B cell (primary cell): ENCODE measurements around the gene TEDC1. TPM values are rescaled to one million over a fixed set of nuclear protein-coding genes. Genes with fewer than 3 reads are reported as not detected.

Experiments
- ATAC-seq: fragments of 200-7000 bp; cut with Tn5 transposase; one replicate; pipeline ENCODE4 v1.10.0; 2021; ENCODE audit warnings: low read depth, mild to moderate bottlenecking, moderate number of reproducible peaks, moderate library complexity
- CTCF ChIA-PET: fragments of 350-600 bp; sonication (Branson Sonifier 250); formaldehyde crosslinking; loops from one replicate; lab custom pipeline; 2021; ENCODE audit warnings: antibody characterized with exemption, inconsistent platforms; lab: Charles Lee
- POLR2A ChIA-PET: fragments of 350-600 bp; sonication (Branson Sonifier 250); formaldehyde crosslinking; loops from one replicate; lab custom pipeline; 2021; ENCODE audit warnings: antibody characterized with exemption; lab: Charles Lee
- DNase-seq: peaks from one replicate; pipeline ENCODE4 v3.0.0; 2013
- H2AFZ ChIP-seq: 2 replicates; pipeline ENCODE4 v1.6.1; 2012; ENCODE audit warnings: mild to moderate bottlenecking, low read depth, low read length; ENCODE audit not compliant: insufficient read depth, poor library complexity, severe bottlenecking
- H3K27ac ChIP-seq, 2 donors: 1 replicate in 1 of 2; 2 replicates in 1 of 2; pipeline ENCODE4 v1.5.1; 2012 to 2013; ENCODE audit warnings: low read length in 2 of 2, mild to moderate bottlenecking in 2 of 2, moderate library complexity in 1 of 2
- H3K27me3 ChIP-seq, 4 experiments: fragments of 200-600 bp in 1 of 4; sonication (generic) in 1 of 4; replicated peaks in 1 of 4; 1 replicate in 2 of 4; 2 replicates in 2 of 4; pipeline versions ENCODE4 v1.6.1 to v1.7.0; 2013 to 2016; ENCODE audit warnings: low read length in 3 of 4, mild to moderate bottlenecking in 2 of 4, mixed read lengths in 1 of 4, moderate library complexity in 1 of 4; ENCODE audit not compliant: insufficient read depth in 4 of 4, control insufficient read depth in 3 of 4; ENCODE audit errors: control extremely low read depth in 1 of 4
- H3K36me3 ChIP-seq, 2 experiments: replicated peaks in 1 of 2; 1 replicate in 1 of 2; 2 replicates in 1 of 2; pipeline versions ENCODE4 v1.6.1 to v1.7.1; 2013; ENCODE audit warnings: low read length in 1 of 2; ENCODE audit not compliant: insufficient read depth in 2 of 2, control insufficient read depth in 1 of 2; ENCODE audit errors: control extremely low read depth in 1 of 2, extremely low read depth in 1 of 2
- H3K4me1 ChIP-seq, 2 donors: fragments of 200-600 bp in 1 of 2; sonication (generic) in 1 of 2; 1 replicate in 1 of 2; 2 replicates in 1 of 2; pipeline versions ENCODE4 v1.5.1 to v1.6.1; 2013 to 2017; ENCODE audit warnings: low read length in 2 of 2; ENCODE audit not compliant: control insufficient read depth in 2 of 2, insufficient read depth in 2 of 2
- H3K4me2 ChIP-seq: replicated peaks from 2 replicates; pipeline ENCODE3; 2012; ENCODE audit warnings: mild to moderate bottlenecking, low read depth, low read length; ENCODE audit not compliant: poor library complexity, severe bottlenecking
- H3K4me3 ChIP-seq, 5 experiments: fragments of 200-600 bp in 1 of 5; sonication (generic) in 1 of 5; 1 replicate in 3 of 5; 2 replicates in 2 of 5; pipeline versions ENCODE4 v1.5.1 to v1.7.0; 2011 to 2016; ENCODE audit warnings: low read length in 4 of 5, mild to moderate bottlenecking in 4 of 5, low read depth in 2 of 5, control low read depth in 1 of 5, moderate library complexity in 1 of 5; ENCODE audit not compliant: insufficient read depth in 1 of 5; ENCODE audit errors: control extremely low read depth in 1 of 5, extremely low read depth in 1 of 5
- H3K79me2 ChIP-seq: fragments of 200-600 bp; sonication (generic); one replicate; pipeline ENCODE4 v1.6.0; 2016; ENCODE audit warnings: low read length; ENCODE audit not compliant: control insufficient read depth, insufficient read depth
- H3K9ac ChIP-seq: fragments of 200-600 bp; sonication (generic); 2 replicates; pipeline ENCODE4 v1.6.1; 2017; ENCODE audit warnings: mild to moderate bottlenecking, low read length, moderate library complexity
- H3K9me3 ChIP-seq, 3 donors: one replicate each; pipeline versions ENCODE4 v1.6.1 to v1.7.1; 2013; ENCODE audit warnings: low read length in 2 of 3; ENCODE audit not compliant: control insufficient read depth in 2 of 3, insufficient read depth in 1 of 3; ENCODE audit errors: control extremely low read depth in 1 of 3
- H4K20me1 ChIP-seq: 2 replicates; pipeline ENCODE4 v1.6.0; 2012; ENCODE audit warnings: mild to moderate bottlenecking, low read length; ENCODE audit not compliant: insufficient read depth, control insufficient read depth, poor library complexity, severe bottlenecking
- H3K27ac Mint-ChIP-seq: one replicate; pipeline ENCODE4 v1.8.0; 2021; ENCODE audit warnings: mixed read lengths
- H3K27me3 Mint-ChIP-seq: one replicate; pipeline ENCODE4 v1.8.0; 2021; ENCODE audit warnings: mixed read lengths
- H3K4me1 Mint-ChIP-seq: one replicate; pipeline ENCODE4 v1.8.0; 2021; ENCODE audit warnings: mixed read lengths
- H3K4me3 Mint-ChIP-seq: one replicate; pipeline ENCODE4 v1.8.0; 2021; ENCODE audit warnings: mixed read lengths
- H3K9me3 Mint-ChIP-seq: one replicate; pipeline ENCODE4 v1.8.0; 2022; ENCODE audit warnings: mixed read lengths; ENCODE audit not compliant: insufficient read depth
- CTCF ChIP-seq: fragments of 200-600 bp; IDR thresholded peaks from one replicate; pipeline ENCODE4 v1.8.0; 2022; ENCODE audit warnings: antibody characterized with exemption, mild to moderate bottlenecking
- EZH2 ChIP-seq: IDR thresholded peaks from 2 replicates; pipeline ENCODE4 v1.6.1; 2012; ENCODE audit warnings: borderline replicate concordance, low read depth, mild to moderate bottlenecking, moderate library complexity, low read length; ENCODE audit not compliant: insufficient read depth, poor library complexity, severe bottlenecking
- WGBS: methylation state at CpG from one replicate; pipeline ENCODE4 v1.1.5; 2013; ENCODE audit warnings: missing lambda C conversion rate; ENCODE audit not compliant: insufficient coverage; 5-methylcytosine and 5-hydroxymethylcytosine counted together
- intact Hi-C: fragments of 100-400 bp; cut with micrococcal nuclease; formaldehyde crosslinking; loops from one replicate; pipeline ENCODE4 v1.10.0; 2022
- polyA plus RNA-seq: library from polyadenylated mRNA; depleted of rRNA; stranded (reverse); fragments of >200 nt; gene quantifications from 2 replicates; pipeline ENCODE4 v1.2.3, GENCODE V29; 2012
- total RNA-seq, 2 donors: library from RNA; stranded (reverse); fragments of 120-200 nt in 1 of 2; gene quantifications; 1 replicate in 1 of 2; 2 replicates in 1 of 2; pipeline versions ENCODE4 v1.2.3 to v1.2.4, GENCODE V29; 2013 to 2022

Gene TEDC1
- total and polyA plus RNA-seq, 2 donors (not counting 1 experiment from before 2014, with no cell fraction given) = 19.7 to 22.2 TPM

GRCh38 chr14:105528586-105529318, 37.7 kb downstream of the TEDC1 start:
- POLR2A ChIA-PET = interaction anchor here (0.6 kb wide), 1 partner anchor 27 kb away, joined by 4 read pairs; no protein-coding TSS in a partner anchor
- intact Hi-C loops = loop anchor here (1.0 to 5.0 kb wide), 4 partner anchors 37 to 438 kb away; partner anchors contain the start of gene TEDC1
- H3K4me2 ChIP-seq = peak overlapping the region; percentile 100

More at GRCh38 chr14:105528586-105529318, 37.7 kb downstream of the TEDC1 start:
- 21% methylated on average over 83 of the region's 89 CpGs for WGBS
- DNase-seq = peak; percentile 69
- Mint-ChIP-seq H3K4me1 (peaks cover 57% of the 10 kb centered on the region), H3K9me3 (no peaks in the 10 kb centered on the region), H3K4me3 (peak overlapping the region; percentile 87), H3K27me3 (no peaks in the 10 kb centered on the region), H3K27ac (peak overlapping the region; percentile 78)
- Histone ChIP-seq H3K9ac (peak overlapping the region; percentile 76), H3K36me3 (no peaks in the 10 kb centered on the region), H3K4me1 (peaks cover 64 to 71% of the 10 kb centered on the region in 2 donors), H3K79me2 (no peaks in the 10 kb centered on the region), H3K4me3 (peak overlapping the region; percentile 1 to 66 (median 58)), H3K27me3 (peaks cover 0 to 48% (median 9%) of the 10 kb centered on the region in 4 experiments), H2AFZ (peak overlapping the region; percentile 93), H4K20me1 (peaks cover 14% of the 10 kb centered on the region), H3K9me3 (peaks cover 0 to 21% (median 0%) of the 10 kb centered on the region in 3 donors), H3K27ac (no peak overlapping the region)
- CTCF ChIA-PET = interaction anchor here (1.0 to 2.4 kb wide), 9 partner anchors 39 to 324 kb away, joined by 3 to 16 read pairs (median 4); no protein-coding TSS in a partner anchor
- ATAC-seq = no peak
- TF ChIP-seq CTCF (no peak), EZH2 (no peak)
